Lung (tissue), 12 donors: Measurements from ENCODE around the gene CGNL1. TPM values are rescaled to one million over a fixed set of nuclear protein-coding genes. Genes with fewer than 3 reads are reported as not detected.

Source experiments
- ATAC-seq: fragments of 200-7000 bp; cut with Tn5 transposase; one replicate; pipeline ENCODE4 v1.9.1; 2020; ENCODE audit warnings: moderate number of reproducible peaks; ENCODE audit not compliant: insufficient read depth, low FRiP score
- DNase-seq, 3 donors: peaks; one replicate each; pipeline ENCODE4 v3.0.0-alpha.2; 2013 to 2017
- H3K27ac ChIP-seq, 2 donors: one replicate each; pipeline ENCODE4 v1.5.1; 2013; ENCODE audit warnings: mild to moderate bottlenecking in 2 of 2, moderate library complexity in 2 of 2, control low read depth in 1 of 2, inconsistent platforms in 1 of 2, low read depth in 1 of 2, low read length in 1 of 2
- H3K27me3 ChIP-seq, 3 donors: one replicate each; pipeline ENCODE4 v1.5.1; 2013; ENCODE audit warnings: low read length in 2 of 3; ENCODE audit not compliant: control insufficient read depth in 3 of 3, insufficient read depth in 3 of 3
- H3K36me3 ChIP-seq, 4 donors: one replicate each; pipeline ENCODE4 v1.5.1; 2013; ENCODE audit warnings: low read length in 4 of 4, mild to moderate bottlenecking in 1 of 4, moderate library complexity in 1 of 4; ENCODE audit not compliant: control insufficient read depth in 4 of 4, insufficient read depth in 4 of 4
- H3K4me1 ChIP-seq, 5 donors: one replicate each; pipeline ENCODE4 v1.5.1; 2013; ENCODE audit warnings: low read length in 5 of 5, mild to moderate bottlenecking in 2 of 5, moderate library complexity in 1 of 5; ENCODE audit not compliant: control insufficient read depth in 5 of 5, insufficient read depth in 5 of 5
- H3K4me3 ChIP-seq: one replicate; pipeline ENCODE4 v1.5.1; 2013; ENCODE audit warnings: mild to moderate bottlenecking, control low read depth, moderate library complexity
- H3K9ac ChIP-seq, 2 donors: one replicate each; pipeline ENCODE4 v1.5.1; 2013; ENCODE audit warnings: low read length in 2 of 2, control low read depth in 1 of 2; ENCODE audit not compliant: insufficient read depth in 1 of 2
- H3K9me3 ChIP-seq, 4 donors: one replicate each; pipeline ENCODE4 v1.5.1; 2013; ENCODE audit warnings: low read length in 3 of 4, mild to moderate bottlenecking in 1 of 4, moderate library complexity in 1 of 4; ENCODE audit not compliant: control insufficient read depth in 4 of 4, insufficient read depth in 3 of 4
- CTCF ChIP-seq: IDR thresholded peaks from 2 replicates; pipeline ENCODE4 v1.5.1; 2012; ENCODE audit warnings: mild to moderate bottlenecking; ENCODE audit errors: control extremely low read depth, extremely low read depth
- WGBS, 2 donors: extraction: QIAGEN DNeasy Blood & Tissue Kit; methylation state at CpG; one replicate each; pipeline ENCODE4 v1.1.7; 2013; 5-methylcytosine and 5-hydroxymethylcytosine counted together
- polyA plus RNA-seq, 2 donors: library from polyadenylated mRNA; stranded (reverse); fragments of 200-250 nt; gene quantifications; one replicate each; pipeline ENCODE4 v1.2.1, GENCODE V29; 2013
- total RNA-seq, 2 donors: library from RNA; depleted of rRNA in 1 of 2; stranded (reverse); fragments of >200 nt in 1 of 2; gene quantifications; one replicate each; pipeline ENCODE4 v1.2.1, GENCODE V29; 2014 to 2021
- donor health status: control.
- donor health status: control.
- donor health status: Bipolar disorder and iron deficiency.
- donor health status: healthy.
- donor health status: DM: yes; HTN: yes; CAD: no.

Gene CGNL1
- total and polyA plus RNA-seq, 4 donors = 9.0 to 42.5 (median 22.9) TPM

GRCh38 chr15:57330619-57331340 is 45.5 kb upstream of the CGNL1 start:
- H3K9me3 ChIP-seq = no peaks in the 10 kb centered on the region
- no peak for TF ChIP-seq CTCF
- no peak for ATAC-seq

GRCh38 chr15:57332326-57332725 is 44.0 kb upstream of the CGNL1 start:
- no peak for DNase-seq
- no peaks in the 10 kb centered on the region for H3K36me3 ChIP-seq
- H3K9me3 ChIP-seq = no peaks in the 10 kb centered on the region
- no peak overlapping the region for H3K4me3 ChIP-seq
- peaks cover 0 to 12% (median 7%) of the 10 kb centered on the region in 5 donors for H3K4me1 ChIP-seq
- H3K27me3 ChIP-seq = no peaks in the 10 kb centered on the region
- no peak overlapping the region for H3K9ac ChIP-seq
- TF ChIP-seq CTCF = no peak
- no peak overlapping the region for H3K27ac ChIP-seq
- no peak for ATAC-seq
- WGBS, 2 donors = 94 to 95% methylated on average over 8 of the region's 8 CpGs

More at GRCh38 chr15:57330619-57331340, 45.5 kb upstream of the CGNL1 start:
- no peak overlapping the region for H3K4me3 ChIP-seq
- H3K4me1 ChIP-seq = peaks cover 0 to 12% (median 4%) of the 10 kb centered on the region in 5 donors
- DNase-seq = no peak
- 87 to 89% methylated on average over 14 of the region's 14 CpGs for WGBS, 2 donors
- H3K27me3 ChIP-seq = no peaks in the 10 kb centered on the region
- no peak overlapping the region for H3K9ac ChIP-seq
- H3K27ac ChIP-seq = no peak overlapping the region
- H3K36me3 ChIP-seq = no peaks in the 10 kb centered on the region

GRCh38 chr15:57333487-57333886 is 42.8 kb upstream of the CGNL1 start:
- H3K36me3 ChIP-seq = no peaks in the 10 kb centered on the region
- no peaks in the 10 kb centered on the region for H3K27me3 ChIP-seq
- H3K4me3 ChIP-seq = no peak overlapping the region
- TF ChIP-seq CTCF = no peak
- ATAC-seq (peak; percentile 12), DNase-seq (peak in 2 of 3 donors; percentile 42 to 58)
- peaks cover 0 to 9% (median 3%) of the 10 kb centered on the region in 5 donors for H3K4me1 ChIP-seq
- no peak overlapping the region for H3K9ac ChIP-seq
- no peaks in the 10 kb centered on the region for H3K9me3 ChIP-seq
- WGBS, 2 donors = 74 to 83% methylated on average over 4 of the region's 4 CpGs
- H3K27ac ChIP-seq = no peak overlapping the region
